ENCODE data around the gene CCDC137.

Gene CCDC137

GRCh38 chr17:81690066-81690465, 23.5 kb downstream of the CCDC137 start:
- POLR2A ChIA-PET = interaction anchor here (1.3 to 2.3 kb wide), 2 partner anchors 11 to 13 kb away, joined by 4 to 10 read pairs; partner anchors contain the start of gene MRPL12
- no peak overlapping the region for H3K27ac ChIP-seq (ENCODE audit: extremely low read depth, low read depth, low read length)

DNA sequence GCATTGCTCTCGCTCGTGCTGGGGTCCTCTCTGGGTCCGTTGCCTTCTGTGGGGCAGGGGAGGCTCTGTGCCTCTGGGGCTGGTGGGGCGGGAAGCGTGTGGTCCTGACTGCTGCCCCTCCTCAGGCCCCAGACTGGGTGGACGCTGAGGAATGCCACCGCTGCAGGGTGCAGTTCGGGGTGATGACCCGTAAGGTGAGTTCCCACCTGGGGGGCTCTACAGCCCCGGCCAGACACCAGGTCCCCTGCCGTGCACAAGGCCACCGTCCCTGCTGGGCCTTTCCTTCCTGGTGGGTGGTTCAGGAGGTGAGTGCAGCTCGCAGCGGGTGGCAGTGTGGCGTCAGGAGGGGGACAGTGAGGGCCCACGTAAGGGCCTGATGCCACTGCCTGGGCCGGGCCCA, 24.0 kb downstream of the CCDC137 start:
- Histone ChIP-seq H3K4me3 (ENCODE audit: low read depth, low read length) (no peak overlapping the region), H3K27ac (ENCODE audit: extremely low read depth, low read depth, low read length) (no peak overlapping the region), H3K9me3 (ENCODE audit: control insufficient read depth, insufficient read depth, low read depth, low read length) (no peaks in the 10 kb centered on the region), H3K36me3 (ENCODE audit: control insufficient read depth in 2 of 2, insufficient read depth in 1 of 2, low read length in 2 of 2) (peaks cover 11 to 98% of the 10 kb centered on the region in 2 experiments; a peak in 2 of 3 replicates), H3K4me1 (ENCODE audit: control insufficient read depth, insufficient read depth, low read length) (no peaks in the 10 kb centered on the region)
- ChIA-PET CTCF (interaction anchor here (1.0 to 1.1 kb wide), 2 partner anchors 12 to 15 kb away, joined by 3 read pairs; no protein-coding TSS in a partner anchor), POLR2A (interaction anchor here (2.3 kb wide), 1 partner anchor 12 kb away, joined by 10 read pairs; the partner anchor contains the start of gene MRPL12)
- no peak for TF ChIP-seq OVOL3 (tag by site-specific recombination; IDR thresholded peaks at IDR 0.05)
- peak; percentile 70 for TF ChIP-seq ZIC2 (tag by site-specific recombination; IDR thresholded peaks at IDR 0.05)

More at GRCh38 chr17:81690066-81690465, 23.5 kb downstream of the CCDC137 start:
- CTCF ChIA-PET = interaction anchor here (1.1 kb wide), 1 partner anchor 12 kb away, joined by 5 read pairs; no protein-coding TSS in a partner anchor
- Histone ChIP-seq H3K4me3 (ENCODE audit: low read depth, low read length) (no peak overlapping the region), H3K36me3 (ENCODE audit: control insufficient read depth in 2 of 2, insufficient read depth in 1 of 2, low read length in 2 of 2) (peaks cover 11 to 98% of the 10 kb centered on the region in 2 experiments; a peak in 2 of 3 replicates), H3K9me3 (ENCODE audit: control insufficient read depth, insufficient read depth, low read depth, low read length) (no peaks in the 10 kb centered on the region), H3K4me1 (ENCODE audit: control insufficient read depth, insufficient read depth, low read length) (no peaks in the 10 kb centered on the region)
- TF ChIP-seq FEZF1 (tag by site-specific recombination; IDR thresholded peaks at IDR 0.05) (no peak), ZNF223 (tag by site-specific recombination; IDR thresholded peaks at IDR 0.05) (no peak)
- TF ChIP-seq, protein P1, sequence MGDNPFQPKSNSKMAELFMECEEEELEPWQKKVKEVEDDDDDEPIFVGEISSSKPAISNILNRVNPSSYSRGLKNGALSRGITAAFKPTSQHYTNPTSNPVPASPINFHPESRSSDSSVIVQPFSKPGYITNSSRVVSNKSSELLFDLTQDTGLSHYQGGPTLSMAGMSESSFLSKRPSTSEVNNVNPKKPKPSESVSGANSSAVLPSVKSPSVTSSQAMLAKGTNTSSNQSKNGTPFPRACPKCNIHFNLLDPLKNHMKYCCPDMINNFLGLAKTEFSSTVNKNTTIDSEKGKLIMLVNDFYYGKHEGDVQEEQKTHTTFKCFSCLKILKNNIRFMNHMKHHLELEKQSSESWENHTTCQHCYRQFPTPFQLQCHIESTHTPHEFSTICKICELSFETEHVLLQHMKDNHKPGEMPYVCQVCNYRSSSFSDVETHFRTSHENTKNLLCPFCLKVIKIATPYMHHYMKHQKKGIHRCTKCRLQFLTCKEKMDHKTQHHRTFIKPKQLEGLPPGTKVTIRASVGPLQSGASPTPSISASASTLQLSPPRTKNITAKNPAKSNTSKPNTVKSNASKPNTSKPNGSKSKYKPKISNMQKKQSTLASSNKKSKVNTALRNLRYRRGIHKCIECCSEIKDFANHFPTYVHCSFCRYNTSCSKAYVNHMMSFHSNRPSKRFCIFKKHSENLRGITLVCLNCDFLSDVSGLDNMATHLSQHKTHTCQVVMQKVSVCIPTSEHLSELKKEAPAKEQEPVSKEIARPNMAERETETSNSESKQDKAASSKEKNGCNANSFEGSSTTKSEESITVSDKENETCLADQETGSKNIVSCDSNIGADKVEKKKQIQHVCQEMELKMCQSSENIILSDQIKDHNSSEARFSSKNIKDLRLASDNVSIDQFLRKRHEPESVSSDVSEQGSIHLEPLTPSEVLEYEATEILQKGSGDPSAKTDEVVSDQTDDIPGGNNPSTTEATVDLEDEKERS (tag by site-specific recombination; IDR thresholded peaks at IDR 0.05) = no peak

GRCh38 chr17:81691196-81691595, 24.7 kb downstream of the CCDC137 start:
- no peak overlapping the region for H3K4me3 ChIP-seq (ENCODE audit: low read depth, low read length)
- POLR2A ChIA-PET = interaction anchor here (2.3 kb wide), 1 partner anchor 11 kb away, joined by 10 read pairs; the partner anchor contains the start of gene MRPL12
- no peaks in the 10 kb centered on the region for H3K9me3 ChIP-seq (ENCODE audit: control insufficient read depth, insufficient read depth, low read depth, low read length)
- TF ChIP-seq, protein P2, sequence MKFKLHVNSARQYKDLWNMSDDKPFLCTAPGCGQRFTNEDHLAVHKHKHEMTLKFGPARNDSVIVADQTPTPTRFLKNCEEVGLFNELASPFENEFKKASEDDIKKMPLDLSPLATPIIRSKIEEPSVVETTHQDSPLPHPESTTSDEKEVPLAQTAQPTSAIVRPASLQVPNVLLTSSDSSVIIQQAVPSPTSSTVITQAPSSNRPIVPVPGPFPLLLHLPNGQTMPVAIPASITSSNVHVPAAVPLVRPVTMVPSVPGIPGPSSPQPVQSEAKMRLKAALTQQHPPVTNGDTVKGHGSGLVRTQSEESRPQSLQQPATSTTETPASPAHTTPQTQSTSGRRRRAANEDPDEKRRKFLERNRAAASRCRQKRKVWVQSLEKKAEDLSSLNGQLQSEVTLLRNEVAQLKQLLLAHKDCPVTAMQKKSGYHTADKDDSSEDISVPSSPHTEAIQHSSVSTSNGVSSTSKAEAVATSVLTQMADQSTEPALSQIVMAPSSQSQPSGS (tag by site-specific recombination; IDR thresholded peaks at IDR 0.05; ENCODE audit: low read depth) = no peak
- TF ChIP-seq, protein P3, sequence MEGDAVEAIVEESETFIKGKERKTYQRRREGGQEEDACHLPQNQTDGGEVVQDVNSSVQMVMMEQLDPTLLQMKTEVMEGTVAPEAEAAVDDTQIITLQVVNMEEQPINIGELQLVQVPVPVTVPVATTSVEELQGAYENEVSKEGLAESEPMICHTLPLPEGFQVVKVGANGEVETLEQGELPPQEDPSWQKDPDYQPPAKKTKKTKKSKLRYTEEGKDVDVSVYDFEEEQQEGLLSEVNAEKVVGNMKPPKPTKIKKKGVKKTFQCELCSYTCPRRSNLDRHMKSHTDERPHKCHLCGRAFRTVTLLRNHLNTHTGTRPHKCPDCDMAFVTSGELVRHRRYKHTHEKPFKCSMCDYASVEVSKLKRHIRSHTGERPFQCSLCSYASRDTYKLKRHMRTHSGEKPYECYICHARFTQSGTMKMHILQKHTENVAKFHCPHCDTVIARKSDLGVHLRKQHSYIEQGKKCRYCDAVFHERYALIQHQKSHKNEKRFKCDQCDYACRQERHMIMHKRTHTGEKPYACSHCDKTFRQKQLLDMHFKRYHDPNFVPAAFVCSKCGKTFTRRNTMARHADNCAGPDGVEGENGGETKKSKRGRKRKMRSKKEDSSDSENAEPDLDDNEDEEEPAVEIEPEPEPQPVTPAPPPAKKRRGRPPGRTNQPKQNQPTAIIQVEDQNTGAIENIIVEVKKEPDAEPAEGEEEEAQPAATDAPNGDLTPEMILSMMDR (tag by site-specific recombination; IDR thresholded peaks at IDR 0.05) = no peak
- TF ChIP-seq YY1 (tag by site-specific recombination; IDR thresholded peaks at IDR 0.05) = no peak
- TF ChIP-seq, protein P4, sequence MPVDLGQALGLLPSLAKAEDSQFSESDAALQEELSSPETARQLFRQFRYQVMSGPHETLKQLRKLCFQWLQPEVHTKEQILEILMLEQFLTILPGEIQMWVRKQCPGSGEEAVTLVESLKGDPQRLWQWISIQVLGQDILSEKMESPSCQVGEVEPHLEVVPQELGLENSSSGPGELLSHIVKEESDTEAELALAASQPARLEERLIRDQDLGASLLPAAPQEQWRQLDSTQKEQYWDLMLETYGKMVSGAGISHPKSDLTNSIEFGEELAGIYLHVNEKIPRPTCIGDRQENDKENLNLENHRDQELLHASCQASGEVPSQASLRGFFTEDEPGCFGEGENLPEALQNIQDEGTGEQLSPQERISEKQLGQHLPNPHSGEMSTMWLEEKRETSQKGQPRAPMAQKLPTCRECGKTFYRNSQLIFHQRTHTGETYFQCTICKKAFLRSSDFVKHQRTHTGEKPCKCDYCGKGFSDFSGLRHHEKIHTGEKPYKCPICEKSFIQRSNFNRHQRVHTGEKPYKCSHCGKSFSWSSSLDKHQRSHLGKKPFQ (tag by site-specific recombination; IDR thresholded peaks at IDR 0.05) = no peak
- no peak for TF ChIP-seq ZNF473 (tag by site-specific recombination; IDR thresholded peaks at IDR 0.05)
- no peak for TF ChIP-seq ZNF777 (tag by site-specific recombination; IDR thresholded peaks at IDR 0.05; ENCODE audit: borderline replicate concordance)
- TF ChIP-seq ZNF555 (tag by site-specific recombination; conservative IDR thresholded peaks at IDR 0.05) = no peak
- TF ChIP-seq, protein P5, sequence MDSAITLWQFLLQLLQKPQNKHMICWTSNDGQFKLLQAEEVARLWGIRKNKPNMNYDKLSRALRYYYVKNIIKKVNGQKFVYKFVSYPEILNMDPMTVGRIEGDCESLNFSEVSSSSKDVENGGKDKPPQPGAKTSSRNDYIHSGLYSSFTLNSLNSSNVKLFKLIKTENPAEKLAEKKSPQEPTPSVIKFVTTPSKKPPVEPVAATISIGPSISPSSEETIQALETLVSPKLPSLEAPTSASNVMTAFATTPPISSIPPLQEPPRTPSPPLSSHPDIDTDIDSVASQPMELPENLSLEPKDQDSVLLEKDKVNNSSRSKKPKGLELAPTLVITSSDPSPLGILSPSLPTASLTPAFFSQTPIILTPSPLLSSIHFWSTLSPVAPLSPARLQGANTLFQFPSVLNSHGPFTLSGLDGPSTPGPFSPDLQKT (IDR thresholded peaks at IDR 0.05; ENCODE audit: borderline replicate concordance, low read depth, low read length) = no peak
- TF ChIP-seq ZNF544 (tag by site-specific recombination; IDR thresholded peaks at IDR 0.05) = no peak
- TF ChIP-seq ZNF140 (tag by site-specific recombination; IDR thresholded peaks at IDR 0.05) = no peak
- TF ChIP-seq ZNF549 (tag by site-specific recombination; IDR thresholded peaks at IDR 0.05) = no peak
- TF ChIP-seq ZNF157 (tag by site-specific recombination; IDR thresholded peaks at IDR 0.05) = no peak
- TF ChIP-seq HOXD13 (CRISPR knock-in tag; IDR thresholded peaks at IDR 0.05; ENCODE audit: borderline replicate concordance) = no peak
- no peak for TF ChIP-seq GFI1B (tag by site-specific recombination; IDR thresholded peaks at IDR 0.05)
- TF ChIP-seq ZNF623 (tag by site-specific recombination; IDR thresholded peaks at IDR 0.05) = no peak
- TF ChIP-seq ZNF223 (tag by site-specific recombination; IDR thresholded peaks at IDR 0.05) = no peak
- no peak for TF ChIP-seq HOXC10 (CRISPR knock-in tag; IDR thresholded peaks at IDR 0.05)
- H3K4me1 ChIP-seq (ENCODE audit: control insufficient read depth, insufficient read depth, low read length) = no peaks in the 10 kb centered on the region
- peaks cover 6 to 98% of the 10 kb centered on the region in 2 experiments; a peak in 2 of 3 replicates for H3K36me3 ChIP-seq (ENCODE audit: control insufficient read depth in 2 of 2, insufficient read depth in 1 of 2, low read length in 2 of 2)
- H3K27ac ChIP-seq (ENCODE audit: extremely low read depth, low read depth, low read length) = no peak overlapping the region
- CTCF ChIA-PET = interaction anchor here (1.0 to 1.1 kb wide), 2 partner anchors 11 to 16 kb away, joined by 3 read pairs; no protein-coding TSS in a partner anchor

All from HEK293 (cell line).